Uterus (tissue), 2 donors: ENCODE measurements around the gene KRTAP19-2.

ENCODE experiments used
- POLR2A ChIP-seq, 2 donors: fragments of 450-650 bp; IDR thresholded peaks; one replicate each; pipeline ENCODE4 v1.6.1; 2016; ENCODE audit warnings: antibody characterized with exemption in 2 of 2, mild to moderate bottlenecking in 1 of 2, moderate library complexity in 1 of 2
- TF ChIP-seq, protein P1 (sequence below), 4 experiments: fragments of 200-600 bp in 2 of 4; fragments of 450-650 bp in 2 of 4; sonication (generic) in 2 of 4; IDR thresholded peaks; one replicate each; pipeline ENCODE4 v1.5.1; 2016 to 2019; ENCODE audit warnings: antibody characterized with exemption in 4 of 4, mild to moderate bottlenecking in 2 of 4, moderate library complexity in 1 of 4

DNA sequence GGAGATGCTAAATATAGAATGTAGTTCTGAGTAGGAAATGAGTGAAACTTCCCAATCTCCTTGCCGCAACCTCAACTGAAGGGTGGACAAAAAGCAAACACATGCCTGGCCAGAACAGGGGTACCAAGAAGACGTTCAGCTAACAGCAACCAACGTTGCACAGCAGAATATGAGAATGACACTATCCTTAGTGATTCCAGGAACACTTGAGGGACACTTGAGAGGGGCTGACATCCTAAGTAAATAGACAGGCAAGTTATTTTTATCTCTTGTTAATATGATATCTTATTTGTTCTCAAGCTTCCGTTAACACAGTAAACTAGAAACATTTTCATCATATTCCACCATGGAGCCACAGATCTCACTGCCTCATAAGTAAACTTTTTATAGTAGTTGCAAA is 8.0 kb downstream of the KRTAP19-2 start:
- TF ChIP-seq, protein P1, sequence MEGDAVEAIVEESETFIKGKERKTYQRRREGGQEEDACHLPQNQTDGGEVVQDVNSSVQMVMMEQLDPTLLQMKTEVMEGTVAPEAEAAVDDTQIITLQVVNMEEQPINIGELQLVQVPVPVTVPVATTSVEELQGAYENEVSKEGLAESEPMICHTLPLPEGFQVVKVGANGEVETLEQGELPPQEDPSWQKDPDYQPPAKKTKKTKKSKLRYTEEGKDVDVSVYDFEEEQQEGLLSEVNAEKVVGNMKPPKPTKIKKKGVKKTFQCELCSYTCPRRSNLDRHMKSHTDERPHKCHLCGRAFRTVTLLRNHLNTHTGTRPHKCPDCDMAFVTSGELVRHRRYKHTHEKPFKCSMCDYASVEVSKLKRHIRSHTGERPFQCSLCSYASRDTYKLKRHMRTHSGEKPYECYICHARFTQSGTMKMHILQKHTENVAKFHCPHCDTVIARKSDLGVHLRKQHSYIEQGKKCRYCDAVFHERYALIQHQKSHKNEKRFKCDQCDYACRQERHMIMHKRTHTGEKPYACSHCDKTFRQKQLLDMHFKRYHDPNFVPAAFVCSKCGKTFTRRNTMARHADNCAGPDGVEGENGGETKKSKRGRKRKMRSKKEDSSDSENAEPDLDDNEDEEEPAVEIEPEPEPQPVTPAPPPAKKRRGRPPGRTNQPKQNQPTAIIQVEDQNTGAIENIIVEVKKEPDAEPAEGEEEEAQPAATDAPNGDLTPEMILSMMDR (IDR thresholded peaks at IDR 0.05): no peak
- TF ChIP-seq POLR2A (IDR thresholded peaks at IDR 0.05): no peak
